Activated CD8-positive, alpha-beta T cell treated with anti-CD3 and anti-CD28 coated beads for 36 hours (primary cell): ENCODE results near the gene NOCT. TPM values are rescaled to one million over a fixed set of nuclear protein-coding genes. Genes with fewer than 3 reads are reported as not detected.

Source experiments
- ATAC-seq: fragments of 200-7000 bp; cut with Tn5 transposase; one replicate; pipeline ENCODE4 v1.10.0; 2021; ENCODE audit warnings: mild to moderate bottlenecking, moderate library complexity
- CTCF ChIA-PET: fragments of 350-600 bp; sonication (Branson Sonifier 250); formaldehyde crosslinking; loops from one replicate; lab custom pipeline; 2021; ENCODE audit warnings: antibody characterized with exemption; lab: Charles Lee
- POLR2A ChIA-PET: fragments of 350-600 bp; sonication (Branson Sonifier 250); formaldehyde crosslinking; loops from one replicate; lab custom pipeline; 2021; ENCODE audit warnings: antibody characterized with exemption; lab: Charles Lee
- DNase-seq: peaks from one replicate; pipeline ENCODE4 v3.0.0-alpha.2; 2020
- H3K27ac Mint-ChIP-seq: one replicate; pipeline ENCODE4 v1.8.0; 2021; ENCODE audit warnings: mild to moderate bottlenecking, mixed read lengths
- H3K27me3 Mint-ChIP-seq: one replicate; pipeline ENCODE4 v1.8.0; 2021; ENCODE audit warnings: mixed read lengths
- H3K36me3 Mint-ChIP-seq: one replicate; pipeline ENCODE4 v1.8.0; 2021; ENCODE audit warnings: low read depth, mixed read lengths
- H3K4me1 Mint-ChIP-seq: one replicate; pipeline ENCODE4 v1.8.0; 2021; ENCODE audit warnings: low read depth, mixed read lengths
- H3K4me3 Mint-ChIP-seq: one replicate; pipeline ENCODE4 v1.8.0; 2021; ENCODE audit warnings: mild to moderate bottlenecking, moderate library complexity, mixed read lengths
- H3K9me3 Mint-ChIP-seq: one replicate; pipeline ENCODE4 v1.8.0; 2021; ENCODE audit warnings: mixed read lengths
- intact Hi-C: fragments of 100-400 bp; cut with micrococcal nuclease; formaldehyde crosslinking; loops from one replicate; pipeline ENCODE4 v1.10.0; 2022
- total RNA-seq, 2 experiments: library from RNA; stranded (reverse); gene quantifications; one replicate each; pipeline ENCODE4 v1.2.3, GENCODE V29; 2021
- TF ChIP-seq, protein P1 (sequence below): fragments of 200-600 bp; IDR thresholded peaks from one replicate; pipeline ENCODE4 v1.8.0; 2022; ENCODE audit warnings: antibody characterized with exemption, mild to moderate bottlenecking

The NOCT gene
- total RNA-seq, 2 experiments from 2014 or later, result 21.5 to 24.9 TPM

- Mint-ChIP-seq H3K27me3 (no peaks in the 10 kb centered on the region), H3K36me3 (no peaks in the 10 kb centered on the region), H3K4me3 (no peak overlapping the region), H3K4me1 (peaks cover 12% of the 10 kb centered on the region), H3K27ac (no peak overlapping the region), H3K9me3 (no peaks in the 10 kb centered on the region)
- no peak for ATAC-seq
- ChIA-PET CTCF (no interaction called here), POLR2A (no interaction called here)
- intact Hi-C loops, result no loop called here
- DNase-seq, result no peak
- TF ChIP-seq, protein P1, sequence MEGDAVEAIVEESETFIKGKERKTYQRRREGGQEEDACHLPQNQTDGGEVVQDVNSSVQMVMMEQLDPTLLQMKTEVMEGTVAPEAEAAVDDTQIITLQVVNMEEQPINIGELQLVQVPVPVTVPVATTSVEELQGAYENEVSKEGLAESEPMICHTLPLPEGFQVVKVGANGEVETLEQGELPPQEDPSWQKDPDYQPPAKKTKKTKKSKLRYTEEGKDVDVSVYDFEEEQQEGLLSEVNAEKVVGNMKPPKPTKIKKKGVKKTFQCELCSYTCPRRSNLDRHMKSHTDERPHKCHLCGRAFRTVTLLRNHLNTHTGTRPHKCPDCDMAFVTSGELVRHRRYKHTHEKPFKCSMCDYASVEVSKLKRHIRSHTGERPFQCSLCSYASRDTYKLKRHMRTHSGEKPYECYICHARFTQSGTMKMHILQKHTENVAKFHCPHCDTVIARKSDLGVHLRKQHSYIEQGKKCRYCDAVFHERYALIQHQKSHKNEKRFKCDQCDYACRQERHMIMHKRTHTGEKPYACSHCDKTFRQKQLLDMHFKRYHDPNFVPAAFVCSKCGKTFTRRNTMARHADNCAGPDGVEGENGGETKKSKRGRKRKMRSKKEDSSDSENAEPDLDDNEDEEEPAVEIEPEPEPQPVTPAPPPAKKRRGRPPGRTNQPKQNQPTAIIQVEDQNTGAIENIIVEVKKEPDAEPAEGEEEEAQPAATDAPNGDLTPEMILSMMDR, result no peak
Observed at GRCh38 chr4:139009702-139010101, 5.9 kb upstream of the NOCT start.

- peaks cover 3% of the 10 kb centered on the region for H3K36me3 Mint-ChIP-seq
- POLR2A ChIA-PET, result no interaction called here
- H3K9me3 Mint-ChIP-seq, result no peaks in the 10 kb centered on the region
- H3K4me1 Mint-ChIP-seq, result peaks cover 18% of the 10 kb centered on the region
- DNase-seq (no peak), ATAC-seq (no peak)
- H3K4me3 Mint-ChIP-seq, result no peak overlapping the region
- intact Hi-C loops, result no loop called here
- TF ChIP-seq, protein P1, result no peak
- no peak overlapping the region for H3K27ac Mint-ChIP-seq
- H3K27me3 Mint-ChIP-seq, result no peaks in the 10 kb centered on the region
- CTCF ChIA-PET, result no interaction called here
Observed at GRCh38 chr4:139011225-139011950, 4.2 kb upstream of the NOCT start.

DNA sequence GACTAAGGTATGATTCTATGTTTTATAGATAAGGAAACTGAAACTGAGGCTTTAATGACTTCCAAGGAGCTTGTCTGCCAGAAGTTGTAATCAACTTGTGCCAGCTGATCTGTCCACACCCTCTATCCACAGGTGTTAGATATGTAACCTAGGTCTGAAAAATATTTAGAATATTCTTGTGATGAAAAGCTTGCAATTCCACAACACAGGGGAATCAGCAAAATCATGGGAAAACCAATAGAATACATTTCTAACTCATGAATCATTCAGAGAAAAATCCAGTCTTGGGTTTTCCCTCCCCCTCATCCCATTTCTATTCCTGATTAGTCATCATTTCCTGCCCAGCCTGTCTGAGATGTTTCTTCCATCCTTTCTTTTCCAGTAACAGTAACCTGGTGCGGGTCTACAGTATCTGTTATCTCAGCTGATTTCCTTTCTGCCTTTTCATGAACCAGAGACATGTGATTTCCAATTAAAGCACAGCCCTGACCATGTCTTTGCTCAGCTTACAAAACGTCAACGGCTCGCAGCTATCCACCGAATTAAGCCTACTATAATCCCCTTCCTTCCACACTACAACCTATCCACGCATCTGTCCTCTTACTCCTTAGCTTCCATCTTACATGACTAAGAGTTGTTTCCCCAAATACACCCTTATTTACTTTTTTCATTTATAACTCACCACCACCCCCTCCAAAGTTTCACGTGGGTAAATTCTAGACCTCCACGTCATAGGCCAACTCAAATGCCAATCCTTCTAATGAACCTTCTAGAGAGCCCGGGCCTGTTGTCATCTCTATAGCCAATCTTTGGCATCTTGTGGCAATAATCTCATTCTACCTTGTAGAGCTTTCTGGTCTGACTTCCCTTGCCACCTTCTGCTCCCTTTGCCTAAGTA is 961 bp upstream of the NOCT start:
- POLR2A ChIA-PET, result interaction anchor here (0.7 to 2.4 kb wide), 15 partner anchors 14 to 771 kb away, joined by 3 to 9 read pairs (median 3); partner anchors contain the start of genes ELF2 and NDUFC1
- H3K36me3 Mint-ChIP-seq, result peaks cover 19% of the 10 kb centered on the region
- no peaks in the 10 kb centered on the region for H3K27me3 Mint-ChIP-seq
- peak; percentile 65 for DNase-seq
- peak overlapping the region; percentile 96 for H3K27ac Mint-ChIP-seq
- intact Hi-C loops, result no loop called here
- peaks cover 34% of the 10 kb centered on the region for H3K4me1 Mint-ChIP-seq
- no peaks in the 10 kb centered on the region for H3K9me3 Mint-ChIP-seq
- peak overlapping the region; percentile 91 for H3K4me3 Mint-ChIP-seq
- ATAC-seq, result peak; percentile 37
- TF ChIP-seq, protein P1, result no peak
- CTCF ChIA-PET, result interaction anchor here (0.6 to 3.7 kb wide), 5 partner anchors 10 to 16 kb away, joined by 3 to 17 read pairs (median 5); no protein-coding TSS in a partner anchor

DNA sequence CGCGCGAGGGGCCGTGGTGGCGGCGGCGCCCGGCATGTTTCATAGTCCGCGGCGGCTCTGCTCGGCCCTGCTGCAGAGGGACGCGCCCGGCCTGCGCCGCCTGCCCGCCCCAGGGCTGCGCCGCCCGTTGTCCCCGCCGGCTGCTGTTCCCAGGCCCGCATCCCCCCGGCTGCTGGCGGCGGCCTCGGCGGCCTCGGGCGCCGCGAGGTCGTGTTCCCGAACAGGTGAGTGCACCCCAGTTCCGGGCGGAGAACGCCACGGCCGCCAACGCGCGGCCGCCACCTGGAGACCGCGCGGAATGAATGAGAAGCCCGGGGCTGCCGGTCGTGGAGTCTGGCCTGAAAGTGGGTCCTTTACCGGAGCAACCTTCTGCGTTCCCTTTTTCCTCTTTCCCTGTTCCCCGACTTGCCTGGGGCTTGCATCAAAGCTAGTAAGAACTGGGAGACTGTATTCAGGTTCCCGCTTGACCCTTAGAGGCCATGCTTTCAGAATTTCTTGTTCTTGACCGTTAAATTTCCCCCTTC is 429 bp downstream of the NOCT start:
- ATAC-seq (no peak), DNase-seq (peak; percentile 52)
- Mint-ChIP-seq H3K4me1 (peaks cover 41% of the 10 kb centered on the region), H3K27ac (peak overlapping the region; percentile 92), H3K9me3 (no peaks in the 10 kb centered on the region), H3K36me3 (peaks cover 24% of the 10 kb centered on the region), H3K4me3 (peak overlapping the region; percentile 91), H3K27me3 (no peaks in the 10 kb centered on the region)
- POLR2A ChIA-PET, result interaction anchor here (0.7 to 2.4 kb wide), 9 partner anchors 9 to 286 kb away, joined by 3 to 9 read pairs (median 3); partner anchors contain the start of genes NAA15 and NDUFC1
- intact Hi-C loops, result no loop called here
- CTCF ChIA-PET, result interaction anchor here (1.1 to 3.7 kb wide), 2 partner anchors 13 to 15 kb away, joined by 3 to 17 read pairs; no protein-coding TSS in a partner anchor
- TF ChIP-seq, protein P1, result no peak
